GM21360 (cell line): ENCODE data around the gene ADCY7.

Experiments
- ATAC-seq: cut with Tn5 transposase; IDR thresholded peaks from one replicate; pipeline ENCODE4 v1.9.1; 2021; ENCODE audit warnings: mild to moderate bottlenecking, moderate library complexity; ENCODE audit not compliant: unreplicated experiment

ADCY7 gene

GRCh38 chr16:50247906-50248608 is 18.3 kb upstream of the ADCY7 start:
- ATAC-seq, result no peak

GRCh38 chr16:50248845-50249244 is 17.5 kb upstream of the ADCY7 start:
- ATAC-seq, result no peak

GRCh38 chr16:50251375-50252081 is 14.8 kb upstream of the ADCY7 start:
- no peak for ATAC-seq

GRCh38 chr16:50252082-50252611 is 14.2 kb upstream of the ADCY7 start:
- ATAC-seq, result no peak

GRCh38 chr16:50252874-50253513 is 13.4 kb upstream of the ADCY7 start:
- ATAC-seq, result no peak

GRCh38 chr16:50253514-50253910 is 12.8 kb upstream of the ADCY7 start:
- no peak for ATAC-seq

GRCh38 chr16:50254072-50254471 is 12.3 kb upstream of the ADCY7 start:
- ATAC-seq, result no peak

GRCh38 chr16:50255538-50255937 is 10.8 kb upstream of the ADCY7 start:
- ATAC-seq, result no peak

- ATAC-seq, result no peak
Observed at GRCh38 chr16:50256604-50257003, 9.7 kb upstream of the ADCY7 start.

GRCh38 chr16:50257876-50258275 is 8.5 kb upstream of the ADCY7 start:
- no peak for ATAC-seq

- no peak for ATAC-seq
Observed at GRCh38 chr16:50259334-50260205, 6.8 kb upstream of the ADCY7 start.

- no peak for ATAC-seq
Observed at GRCh38 chr16:50260206-50261159, 5.9 kb upstream of the ADCY7 start.

- no peak for ATAC-seq
Observed at GRCh38 chr16:50261160-50261706, 5.1 kb upstream of the ADCY7 start.

- no peak for ATAC-seq
Observed at GRCh38 chr16:50261707-50262235, 4.6 kb upstream of the ADCY7 start.

GRCh38 chr16:50263060-50263909 is 3.1 kb upstream of the ADCY7 start:
- no peak for ATAC-seq

- no peak for ATAC-seq
Observed at GRCh38 chr16:50263940-50264929, 2.1 kb upstream of the ADCY7 start.

- no peak for ATAC-seq
Observed at GRCh38 chr16:50265260-50265659, 1.1 kb upstream of the ADCY7 start.
